Measurements from ENCODE around the gene DNAJB7.

- TF ChIP-seq, protein P1, sequence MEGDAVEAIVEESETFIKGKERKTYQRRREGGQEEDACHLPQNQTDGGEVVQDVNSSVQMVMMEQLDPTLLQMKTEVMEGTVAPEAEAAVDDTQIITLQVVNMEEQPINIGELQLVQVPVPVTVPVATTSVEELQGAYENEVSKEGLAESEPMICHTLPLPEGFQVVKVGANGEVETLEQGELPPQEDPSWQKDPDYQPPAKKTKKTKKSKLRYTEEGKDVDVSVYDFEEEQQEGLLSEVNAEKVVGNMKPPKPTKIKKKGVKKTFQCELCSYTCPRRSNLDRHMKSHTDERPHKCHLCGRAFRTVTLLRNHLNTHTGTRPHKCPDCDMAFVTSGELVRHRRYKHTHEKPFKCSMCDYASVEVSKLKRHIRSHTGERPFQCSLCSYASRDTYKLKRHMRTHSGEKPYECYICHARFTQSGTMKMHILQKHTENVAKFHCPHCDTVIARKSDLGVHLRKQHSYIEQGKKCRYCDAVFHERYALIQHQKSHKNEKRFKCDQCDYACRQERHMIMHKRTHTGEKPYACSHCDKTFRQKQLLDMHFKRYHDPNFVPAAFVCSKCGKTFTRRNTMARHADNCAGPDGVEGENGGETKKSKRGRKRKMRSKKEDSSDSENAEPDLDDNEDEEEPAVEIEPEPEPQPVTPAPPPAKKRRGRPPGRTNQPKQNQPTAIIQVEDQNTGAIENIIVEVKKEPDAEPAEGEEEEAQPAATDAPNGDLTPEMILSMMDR (IDR thresholded peaks at IDR 0.05) = no peak
- no peak for TF ChIP-seq POLR2A (IDR thresholded peaks at IDR 0.05)
These were observed 15.6 kb upstream of the DNAJB7 start for GRCh38 chr22:40877488-40877887.

All from uterus (tissue), 2 donors.